Measurements from ENCODE around the gene BTBD1. TPM values are rescaled to one million over a fixed set of nuclear protein-coding genes. Genes with fewer than 3 reads are reported as not detected.

BTBD1 gene
- 43.2 to 67.3 TPM (median 55.5 TPM) in 5 replicates for total RNA-seq (2022; extraction: Qiagen RNA extraction; ENCODE audit: low read depth)

GRCh38 chr15:83066734-83067637 lies at the start of gene BTBD1:
BTBD1 (minus strand) TSS chr15:83067252; CDS start chr15:83067151, 101 bp downstream.

DNA sequence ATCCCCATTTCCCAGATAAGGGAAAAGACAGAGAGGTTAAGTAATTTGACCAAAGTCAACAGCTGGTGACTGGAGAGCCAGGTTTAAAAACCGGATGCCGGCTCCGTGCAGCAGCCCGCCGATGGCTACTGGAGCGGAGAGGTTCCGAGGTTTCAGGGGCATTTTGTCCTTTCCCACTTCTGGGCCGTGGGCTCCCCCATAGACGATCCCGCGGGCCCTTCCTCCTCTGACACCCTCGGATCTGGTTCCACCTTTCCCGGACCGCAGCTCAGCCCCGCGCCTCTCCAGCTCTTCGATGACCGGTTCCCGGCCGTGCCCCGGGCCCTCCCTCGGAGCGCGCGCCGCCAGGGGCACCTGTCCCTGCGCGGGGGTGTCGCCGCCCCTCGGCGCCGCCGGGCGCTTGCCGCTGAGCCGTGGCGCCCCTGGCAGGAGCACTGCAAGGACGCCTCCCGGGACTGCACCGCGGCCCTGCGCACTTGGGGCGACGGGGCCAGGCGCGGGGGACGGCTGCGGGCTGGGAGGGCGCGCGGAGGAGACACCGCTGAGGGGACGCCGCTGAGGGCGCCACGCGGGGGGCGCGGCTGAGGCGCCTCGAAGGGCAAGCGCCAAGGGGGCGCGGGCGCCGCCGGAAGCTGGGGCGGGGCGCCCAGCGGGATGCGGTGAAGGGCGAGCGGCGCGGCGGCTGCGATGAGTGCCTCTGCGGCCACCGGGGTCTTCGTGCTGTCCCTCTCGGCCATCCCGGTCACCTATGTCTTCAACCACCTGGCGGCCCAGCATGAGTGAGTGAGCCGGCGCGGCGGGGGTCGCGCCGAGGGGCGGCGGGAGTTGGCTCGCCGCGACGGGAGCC lies 40.2 kb upstream of the BTBD1 start, which contains the start of gene TM6SF1:
Gene TM6SF1 (plus strand): TSS at position 652 of the 847 bp plus-strand sequence. CDS start 36 bp downstream, at position 688.

GRCh38 chr15:83011271-83012075 lies 55.6 kb downstream of the BTBD1 start, which contains the start of gene C15orf40:
C15orf40 (minus strand) TSS chr15:83011639; CDS start chr15:83011607, 32 bp downstream.

DNA sequence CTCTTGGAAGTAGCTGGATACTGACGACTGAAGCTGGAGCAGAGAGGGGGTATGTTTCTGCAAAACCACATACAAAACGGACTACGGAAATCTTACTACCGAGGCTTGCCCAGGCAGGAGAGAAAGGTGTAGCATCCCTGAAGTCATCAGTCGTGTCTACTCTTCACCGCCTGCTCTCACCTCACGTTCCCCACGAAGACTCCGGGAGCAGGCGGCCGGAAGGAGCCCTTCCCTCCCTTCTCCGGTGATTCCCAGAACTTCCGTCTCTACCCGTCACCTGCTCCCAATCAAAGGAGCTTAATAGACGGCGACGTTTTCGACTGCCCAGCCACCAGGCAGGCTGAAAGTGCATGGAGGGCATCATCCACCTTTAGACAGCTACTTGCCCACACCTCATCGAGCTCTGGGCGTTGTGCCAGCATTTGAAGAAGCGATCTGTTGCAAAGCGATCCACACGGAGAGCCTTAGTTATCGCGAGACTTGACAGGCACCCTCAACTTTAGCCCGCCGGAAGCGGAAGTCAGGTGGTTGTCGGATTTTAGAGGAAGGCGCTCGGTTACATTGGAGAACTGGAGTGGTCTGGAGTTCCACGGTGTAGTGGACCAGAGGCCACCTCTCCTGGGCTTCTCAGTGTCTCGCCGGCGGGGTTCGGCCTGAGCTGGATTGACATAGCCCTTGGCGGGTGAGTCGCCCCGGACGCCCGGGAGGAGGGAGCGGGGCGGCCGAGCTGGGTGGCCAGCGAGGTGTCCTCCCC lies 81.2 kb downstream of the BTBD1 start, which contains the start of gene RAMAC:
Gene RAMAC (plus strand): TSS at position 523 of the 754 bp plus-strand sequence. CDS start 2,809 bp downstream, outside the sequence.

Other genes starting within 250 kb of the BTBD1 start
- 15.2 to 19.3 TPM (median 15.5 TPM) in 5 replicates for gene HOMER2, start 114.5 kb downstream of the BTBD1 start, total RNA-seq (2022; extraction: Qiagen RNA extraction; ENCODE audit: low read depth)
- 38.9 to 67.5 TPM (median 39.6 TPM) in 5 replicates for gene RAMAC, start 81.0 kb downstream of the BTBD1 start, total RNA-seq (2022; extraction: Qiagen RNA extraction; ENCODE audit: low read depth)
- gene C15orf40, start 55.6 kb downstream of the BTBD1 start, total RNA-seq (2022; extraction: Qiagen RNA extraction; ENCODE audit: low read depth): 41.2 to 47.7 TPM (median 45.5 TPM) in 5 replicates
- gene TM6SF1, start 40.4 kb upstream of the BTBD1 start, total RNA-seq (2022; extraction: Qiagen RNA extraction; ENCODE audit: low read depth): 0.11 to 0.13 TPM in 2 of 5 replicates, not detected in the others
- gene HDGFL3, start 140.6 kb upstream of the BTBD1 start, total RNA-seq (2022; extraction: Qiagen RNA extraction; ENCODE audit: low read depth): 51.9 to 99.0 TPM (median 57.5 TPM) in 5 replicates
- gene BNC1, start 217.4 kb upstream of the BTBD1 start, total RNA-seq (2022; extraction: Qiagen RNA extraction; ENCODE audit: low read depth): 0.45 to 0.88 TPM (median 0.53 TPM) in 5 replicates

Measured in A549 treated with ZK216348 at 1 μM for 4 hours (cell line).